CD1c-positive myeloid dendritic cell (primary cell): ENCODE results near the gene KIF24.
"Not testable (repeated sequence)": the region's sequence is repeated elsewhere in the genome, so short reads cannot be mapped to it uniquely, and the experiment has no call there.

Experiments used
- DNase-seq: peaks from one replicate; pipeline ENCODE4 v3.0.0-alpha.2; 2016; ENCODE audit errors: extremely low spot score

The KIF24 gene

GRCh38 chr9:34328987-34329832 is at the start of gene KIF24, which contains the start of gene NUDT2:
KIF24 (minus strand) TSS chr9:34329268; CDS start chr9:34311346, 17,922 bp downstream.
NUDT2 (plus strand) TSS chr9:34329569; CDS start chr9:34339040, 9,471 bp downstream.
- DNase-seq, result peak; percentile 100

GRCh38 chr9:34378376-34379060 is 49.5 kb upstream of the KIF24 start:
- no peak for DNase-seq

GRCh38 chr9:34377404-34377746 is 48.3 kb upstream of the KIF24 start:
- DNase-seq, result peak; percentile 7

GRCh38 chr9:34376596-34377403 is 47.7 kb upstream of the KIF24 start, which contains the start of gene MYORG:
MYORG (minus strand) TSS chr9:34376898; CDS start chr9:34372943, 3,955 bp downstream.
- peak; percentile 94 for DNase-seq

GRCh38 chr9:34375901-34376595 is 47.0 kb upstream of the KIF24 start:
- peak; percentile 15 for DNase-seq

- no peak for DNase-seq
Measured at GRCh38 chr9:34374905-34375552, 46.0 kb upstream of the KIF24 start.

GRCh38 chr9:34374339-34374738 is 45.3 kb upstream of the KIF24 start:
- no peak for DNase-seq

GRCh38 chr9:34373749-34374148 is 44.7 kb upstream of the KIF24 start:
- no peak for DNase-seq

GRCh38 chr9:34372467-34373011 is 43.5 kb upstream of the KIF24 start:
- DNase-seq, result no peak

- no peak for DNase-seq
Measured at GRCh38 chr9:34371886-34372466, 42.9 kb upstream of the KIF24 start.

GRCh38 chr9:34370970-34371880 is 42.2 kb upstream of the KIF24 start:
- DNase-seq, result peak; percentile 52

- no peak for DNase-seq
Measured at GRCh38 chr9:34370335-34370969, 41.4 kb upstream of the KIF24 start.

GRCh38 chr9:34369636-34370035 is 40.6 kb upstream of the KIF24 start:
- DNase-seq, result no peak

- DNase-seq, result not testable (repeated sequence)
Measured at GRCh38 chr9:34368796-34369195, 39.7 kb upstream of the KIF24 start.

- not testable (repeated sequence) for DNase-seq
Measured at GRCh38 chr9:34367751-34368410, 38.8 kb upstream of the KIF24 start.

GRCh38 chr9:34366365-34366764 is 37.3 kb upstream of the KIF24 start:
- DNase-seq, result no peak

GRCh38 chr9:34365282-34365681 is 36.2 kb upstream of the KIF24 start:
- DNase-seq, result no peak
